GM19372 (cell line): Measurements from ENCODE around the gene TMEM98.
"Not testable (repeated sequence)": the region's sequence is repeated elsewhere in the genome, so short reads cannot be mapped to it uniquely, and the experiment has no call there.

Experiments used
- ATAC-seq: cut with Tn5 transposase; IDR thresholded peaks from one replicate; pipeline ENCODE4 v1.9.1; 2021; ENCODE audit warnings: mild to moderate bottlenecking, low read depth, moderate library complexity; ENCODE audit not compliant: unreplicated experiment

The TMEM98 gene, protein sequence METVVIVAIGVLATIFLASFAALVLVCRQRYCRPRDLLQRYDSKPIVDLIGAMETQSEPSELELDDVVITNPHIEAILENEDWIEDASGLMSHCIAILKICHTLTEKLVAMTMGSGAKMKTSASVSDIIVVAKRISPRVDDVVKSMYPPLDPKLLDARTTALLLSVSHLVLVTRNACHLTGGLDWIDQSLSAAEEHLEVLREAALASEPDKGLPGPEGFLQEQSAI

DNA sequence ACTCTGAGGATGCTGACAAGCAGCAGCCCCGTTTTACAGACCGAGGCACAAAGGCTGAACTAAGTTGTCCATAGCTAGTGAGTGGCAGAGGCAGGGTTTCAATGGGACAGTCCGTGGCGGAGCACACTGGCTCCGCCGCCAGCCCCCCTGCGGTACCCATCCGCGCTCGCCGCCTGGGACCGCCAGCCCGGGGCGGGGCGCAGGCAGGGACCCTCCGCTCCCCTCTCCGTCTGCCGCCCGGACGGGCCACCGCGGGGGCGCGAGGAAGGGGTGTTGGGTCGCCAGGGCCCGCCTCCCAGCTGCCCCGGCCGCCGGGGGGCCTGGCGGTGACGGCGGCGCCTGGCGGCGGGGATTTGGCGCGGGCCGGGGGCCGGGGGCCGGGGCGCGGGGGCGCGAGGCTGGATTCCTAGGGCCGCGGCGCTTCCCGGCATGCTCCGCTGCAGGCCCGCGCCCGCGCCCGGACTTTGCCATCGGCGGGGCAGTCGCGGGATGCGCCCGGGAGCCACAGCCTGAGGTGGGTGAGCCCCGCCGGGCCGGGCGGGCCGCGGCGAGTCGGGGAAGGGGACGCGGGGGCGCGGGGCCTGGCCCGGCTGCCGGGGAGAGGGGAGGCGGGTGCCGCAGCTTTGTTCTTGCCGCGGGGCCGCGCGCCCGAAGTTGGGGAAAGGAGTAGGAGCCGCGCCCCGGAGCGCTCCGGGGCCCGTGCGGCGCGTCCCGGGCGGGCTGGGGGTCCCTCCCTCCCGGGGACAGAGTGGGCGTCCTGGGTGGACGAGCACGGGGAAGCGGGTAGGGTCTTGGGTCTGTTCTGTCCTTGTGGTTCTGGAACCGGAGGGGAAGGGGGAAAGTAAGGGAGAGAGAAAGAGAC is at the start of gene TMEM98:
Gene TMEM98, plus strand, starts transcription at position 430 of the 862 bp plus-strand sequence. CDS start 3,376 bp downstream, outside the sequence.
- ATAC-seq = no peak

DNA sequence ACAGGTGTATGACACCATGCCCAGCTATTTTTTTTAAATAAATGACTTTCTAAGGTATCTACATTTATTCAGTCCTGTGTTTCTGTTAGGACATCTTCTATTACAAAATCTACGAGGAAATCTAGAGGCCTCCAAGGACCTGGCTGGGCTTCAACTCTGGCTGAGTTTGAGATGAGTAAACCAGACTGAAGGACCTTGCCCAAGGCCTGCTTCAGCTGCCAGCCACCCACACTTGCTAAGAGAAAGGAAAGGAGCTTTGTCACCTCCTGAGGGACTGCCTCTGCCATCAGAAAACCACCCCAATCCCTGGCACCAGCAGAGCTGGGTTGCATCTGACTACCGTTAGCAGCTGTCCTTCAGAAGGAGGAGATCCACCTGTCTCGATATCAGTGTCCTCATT is 49.7 kb upstream of the TMEM98 start:
- ATAC-seq = no peak

DNA sequence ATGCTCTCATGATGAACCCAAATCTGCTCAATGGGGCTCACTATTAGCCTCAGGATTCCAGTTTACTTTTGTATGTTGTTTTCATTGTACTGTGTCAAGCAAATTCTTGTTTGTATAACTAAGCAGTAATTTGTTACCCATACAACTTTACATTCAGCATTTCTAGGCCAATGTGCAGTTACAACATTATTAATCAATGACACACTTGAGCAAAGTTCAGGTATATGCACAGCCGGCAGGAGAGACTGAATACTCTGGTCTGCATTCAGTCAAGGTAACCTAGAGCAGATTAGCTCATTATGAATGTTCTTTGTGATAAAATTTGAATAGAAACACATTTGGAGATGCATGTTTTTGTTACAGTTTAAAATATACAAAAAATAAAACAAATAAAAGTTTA is 48.8 kb upstream of the TMEM98 start:
- no peak for ATAC-seq

DNA sequence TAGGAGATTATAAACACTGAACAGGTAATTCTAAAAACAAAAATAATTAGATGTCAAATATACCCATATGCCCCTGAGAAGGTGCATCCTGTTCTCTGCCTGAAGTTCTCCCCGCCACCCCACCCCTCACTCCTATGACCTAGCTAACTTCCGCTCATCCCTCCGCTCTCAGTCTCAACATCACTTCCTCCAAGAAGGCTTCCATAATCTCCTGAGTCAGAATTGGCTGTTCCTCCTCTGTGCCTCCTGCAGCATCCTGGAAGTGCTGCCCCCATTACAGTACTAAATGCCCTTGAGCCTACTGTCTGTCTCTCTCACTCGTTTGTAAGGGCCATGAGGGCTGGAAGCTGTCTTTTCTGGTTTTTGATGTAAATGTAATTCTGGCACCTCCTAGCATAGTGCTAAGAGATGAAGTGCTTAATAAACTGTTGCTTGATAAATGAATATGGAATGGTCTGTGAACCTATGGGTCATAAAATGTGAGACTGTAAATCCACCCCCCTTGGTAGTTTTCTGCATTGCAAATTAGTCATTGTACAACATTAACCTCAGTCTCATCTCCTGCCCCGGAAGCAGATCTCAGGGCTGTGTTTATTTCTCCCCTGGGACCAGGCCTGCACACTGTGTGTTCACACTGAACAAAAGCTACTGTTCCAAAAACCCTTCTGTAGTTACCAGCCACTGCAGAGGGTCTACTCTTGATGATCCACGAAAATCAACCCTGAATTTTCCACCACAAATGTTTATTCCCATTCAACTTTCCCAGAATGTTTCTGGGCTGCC is 47.1 kb upstream of the TMEM98 start:
- ATAC-seq = no peak

DNA sequence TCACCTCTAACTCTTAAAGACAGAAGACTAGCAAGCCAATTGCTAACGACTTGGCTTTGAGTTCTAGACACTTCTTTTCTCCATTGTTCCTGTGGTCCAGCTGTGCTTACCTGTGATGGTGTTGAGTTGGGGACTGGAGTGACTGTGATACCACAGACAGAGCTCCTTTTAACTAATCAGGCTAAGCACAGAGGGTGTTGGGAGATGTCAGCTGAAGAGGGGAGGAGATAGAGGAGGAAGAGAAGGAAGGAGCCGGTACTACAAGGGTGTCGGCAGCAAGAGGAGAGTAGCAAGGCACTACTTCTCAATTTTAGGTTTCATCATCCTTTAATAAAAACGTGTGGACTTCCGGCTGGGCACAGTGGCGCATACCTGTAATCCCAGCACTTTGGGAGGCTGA is 45.9 kb upstream of the TMEM98 start:
- ATAC-seq = no peak

DNA sequence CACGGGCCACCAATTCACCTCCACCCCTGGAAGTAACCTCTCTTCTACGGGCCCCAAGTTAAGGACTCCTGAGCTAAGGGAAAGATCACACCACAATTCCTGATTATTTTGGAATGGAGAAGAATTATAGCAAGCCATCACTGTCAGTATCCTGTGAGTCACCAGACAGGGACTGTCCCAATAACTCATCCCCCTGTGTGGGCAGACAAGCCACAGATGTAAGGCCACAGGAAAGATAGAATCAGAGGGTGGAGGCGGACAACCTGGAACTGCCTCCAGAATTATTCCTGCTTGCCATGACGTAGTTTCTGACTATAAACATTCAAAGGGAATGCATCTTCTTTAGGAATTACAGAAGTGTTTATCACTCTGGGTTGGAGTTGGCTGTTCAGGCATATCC is 45.2 kb upstream of the TMEM98 start:
- ATAC-seq = no peak

DNA sequence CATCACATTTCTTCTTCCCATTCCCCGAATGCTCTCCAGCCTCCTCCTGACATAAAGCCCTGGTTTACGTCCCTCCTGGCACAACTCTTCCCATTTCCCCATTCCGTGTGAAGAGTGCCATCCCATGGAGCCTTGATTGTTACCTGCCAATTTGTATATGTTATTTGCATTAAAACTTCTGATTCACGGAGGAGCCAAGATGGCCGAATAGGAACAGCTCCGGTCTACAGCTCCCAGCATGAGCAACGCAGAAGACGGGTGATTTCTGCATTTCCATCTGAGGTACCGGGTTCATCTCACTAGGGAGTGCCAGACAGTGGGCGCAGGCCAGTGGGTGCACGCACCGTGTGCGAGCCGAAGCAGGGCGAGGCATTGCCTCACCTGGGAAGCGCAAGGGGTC is 41.0 kb upstream of the TMEM98 start:
- ATAC-seq = not testable (repeated sequence)

DNA sequence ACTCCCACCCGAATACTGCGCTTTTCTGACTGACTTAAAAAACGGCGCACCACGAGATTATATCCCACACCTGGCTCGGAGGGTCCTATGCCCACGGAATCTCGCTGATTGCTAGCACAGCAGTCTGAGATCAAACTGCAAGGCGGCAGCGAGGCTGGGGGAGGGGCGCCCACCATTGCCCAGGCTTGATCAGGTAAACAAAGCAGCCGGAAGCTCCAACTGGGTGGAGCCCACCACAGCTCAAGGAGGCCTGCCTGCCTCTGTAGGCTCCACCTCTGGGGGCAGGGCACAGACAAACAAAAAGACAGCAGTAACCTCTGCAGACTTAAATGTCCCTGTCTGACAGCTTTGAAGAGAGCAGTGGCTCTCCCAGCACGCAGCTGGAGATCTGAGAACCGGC is 40.5 kb upstream of the TMEM98 start:
- not testable (repeated sequence) for ATAC-seq

DNA sequence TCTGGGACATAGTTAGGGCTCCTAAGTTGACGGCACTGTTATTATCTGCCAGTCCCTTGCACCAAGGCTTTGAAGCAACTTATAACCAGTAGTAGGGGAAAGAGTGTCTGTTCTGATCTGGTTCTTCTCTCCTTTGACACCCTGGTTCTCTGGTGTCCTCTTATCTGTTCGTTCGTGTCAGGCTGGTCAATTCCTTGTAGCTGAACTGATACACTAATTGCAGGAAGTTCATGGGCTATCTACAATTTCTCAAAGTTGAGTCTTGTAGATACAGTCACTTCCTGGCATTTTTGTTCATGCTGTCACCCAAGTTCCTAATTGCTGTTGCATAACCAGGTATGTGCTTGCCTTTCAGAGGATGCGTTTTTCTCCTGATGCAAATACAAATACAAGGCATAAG is 33.7 kb upstream of the TMEM98 start:
- no peak for ATAC-seq

DNA sequence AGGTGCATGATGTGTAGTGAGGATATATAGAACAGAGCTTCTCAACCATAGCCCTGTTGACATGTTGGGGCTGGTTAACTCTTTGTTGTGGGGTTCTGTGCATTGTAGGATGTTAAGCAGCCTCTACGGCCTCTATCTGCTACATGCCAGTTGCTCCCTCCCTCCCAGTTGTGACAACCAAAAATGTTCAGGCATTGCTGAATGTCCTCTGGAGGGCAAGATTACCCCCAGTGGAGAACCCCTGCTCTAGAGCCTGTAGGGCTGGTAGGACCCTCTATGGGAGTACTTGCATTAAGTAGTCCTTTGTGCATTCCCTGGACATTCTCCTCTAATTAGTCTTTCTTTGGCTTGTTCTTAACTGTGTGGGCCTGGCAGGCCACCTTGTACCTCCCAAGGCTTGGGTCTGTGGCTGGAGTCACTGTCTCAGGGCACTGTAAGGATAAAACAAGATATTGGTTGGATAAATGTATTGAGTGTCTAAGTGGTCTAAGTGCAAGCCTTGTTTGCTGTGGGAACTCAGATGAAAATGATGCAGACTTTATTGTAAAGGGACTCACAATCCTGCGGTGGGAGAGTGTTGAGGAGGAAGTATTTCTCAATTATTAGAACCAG is 31.2 kb upstream of the TMEM98 start:
- ATAC-seq = no peak

DNA sequence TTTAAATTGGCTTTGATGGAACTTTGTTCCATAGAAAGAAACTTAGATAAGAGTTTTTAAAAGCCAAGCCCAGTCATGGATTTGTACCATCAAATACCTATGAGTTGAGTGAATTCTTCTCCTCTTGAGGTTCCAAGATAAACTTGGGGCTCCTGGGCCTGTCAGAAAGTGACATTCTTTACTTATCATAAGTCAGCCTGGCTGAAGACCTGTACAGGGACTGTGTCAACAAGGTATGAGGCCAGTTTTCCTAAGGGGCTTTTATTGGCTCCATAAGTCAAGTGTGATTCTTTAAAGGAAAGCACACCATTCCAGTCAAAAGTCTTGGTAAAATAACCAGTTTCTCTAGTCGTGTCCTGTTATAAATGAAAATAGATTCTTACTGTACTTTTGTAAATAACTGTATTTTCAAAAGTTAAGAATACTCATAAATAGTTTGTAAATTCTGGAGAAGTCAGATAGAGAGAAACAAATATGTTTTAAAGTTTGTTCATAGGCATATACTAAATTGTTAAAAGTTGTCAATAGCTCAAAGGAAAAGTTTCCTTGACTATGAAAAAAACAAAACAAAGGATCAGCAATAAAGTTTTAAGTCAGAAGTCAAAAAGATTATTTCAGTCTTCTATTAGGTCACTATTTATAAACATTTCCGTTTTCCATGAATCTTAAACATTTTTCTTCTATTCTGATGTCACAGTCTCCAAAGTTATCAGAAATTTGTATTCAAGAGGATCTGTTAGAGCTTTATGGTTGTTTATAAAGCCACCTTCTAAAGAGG is 28.5 kb upstream of the TMEM98 start:
- no peak for ATAC-seq

DNA sequence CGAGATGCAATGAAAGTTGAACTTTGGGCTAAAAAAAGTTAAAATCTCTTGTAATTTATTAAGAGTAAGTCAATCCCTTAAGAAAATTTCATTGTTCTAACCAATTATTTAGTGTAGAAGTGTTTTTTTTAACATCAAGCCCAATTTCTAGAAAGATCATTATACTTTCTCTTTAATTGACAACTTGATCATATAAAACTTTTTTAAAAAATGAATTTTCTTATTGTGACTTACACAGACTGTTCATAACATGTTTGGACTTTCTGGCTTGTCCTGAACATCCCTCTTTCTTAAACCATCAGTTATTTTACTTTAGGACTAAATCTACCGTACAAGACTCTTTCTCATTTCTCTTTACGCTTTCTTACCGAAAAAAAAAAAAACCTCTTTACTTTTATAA is 26.2 kb upstream of the TMEM98 start:
- ATAC-seq = no peak

DNA sequence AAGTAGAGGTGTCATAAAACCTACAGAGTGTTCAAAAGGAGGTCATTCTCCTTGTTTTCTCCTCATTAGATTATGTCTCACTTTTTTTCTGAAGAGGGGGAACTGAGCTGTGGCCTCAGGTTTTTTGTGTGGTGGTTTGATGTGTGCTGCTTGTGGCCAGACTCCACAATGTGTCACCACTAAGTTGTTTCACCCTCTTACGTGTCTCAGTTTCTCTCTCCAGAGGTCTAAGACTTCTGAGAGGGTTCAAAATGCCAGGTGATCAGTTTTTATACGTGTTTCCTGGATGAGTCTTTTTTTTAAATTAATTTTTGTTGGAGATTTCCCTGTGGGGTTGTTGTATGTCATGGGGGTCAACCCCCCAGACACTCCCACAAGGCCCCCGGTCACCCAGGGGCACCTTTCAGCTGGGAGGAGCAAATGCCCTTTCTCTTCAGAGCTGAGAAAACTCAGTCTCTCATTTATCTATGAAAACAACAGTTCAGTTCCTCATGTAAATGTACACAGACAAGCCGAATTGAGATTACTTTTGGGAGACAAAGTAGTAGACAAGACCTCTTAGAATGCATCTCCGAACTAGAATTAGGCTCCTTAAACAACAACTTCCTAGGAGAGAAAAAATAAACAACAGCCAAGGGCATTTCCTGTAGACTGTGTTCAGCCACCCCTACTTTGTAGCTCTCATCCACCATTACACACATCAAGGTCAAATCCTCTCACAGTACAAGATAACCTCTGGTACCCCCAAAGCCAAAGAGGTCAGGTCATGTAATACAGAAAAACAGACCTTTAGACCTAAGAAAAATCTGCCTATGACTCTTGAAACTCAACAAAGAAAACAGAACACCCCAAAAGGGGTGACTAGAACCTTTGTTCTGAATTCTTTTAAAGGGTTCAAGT is 23.9 kb upstream of the TMEM98 start:
- no peak for ATAC-seq

DNA sequence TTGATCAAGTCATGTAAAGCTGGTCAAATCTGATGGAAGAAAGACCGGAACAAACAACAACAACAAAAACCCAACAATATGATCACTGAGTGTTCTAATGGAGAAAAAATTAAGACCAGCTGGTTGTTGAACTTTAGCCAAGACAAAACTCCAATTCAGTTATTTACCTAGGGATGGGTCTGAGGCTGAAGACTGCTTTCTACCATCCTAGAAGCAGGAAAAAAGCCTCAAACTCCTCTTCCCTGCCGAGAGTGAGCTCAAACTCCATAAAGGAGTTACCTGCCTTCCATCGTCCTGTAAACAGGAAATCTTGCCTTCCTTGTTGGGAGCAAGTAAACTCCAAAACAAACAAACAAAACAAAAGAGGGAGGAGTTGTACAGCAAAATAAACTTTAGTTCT is 23.1 kb upstream of the TMEM98 start:
- no peak for ATAC-seq

DNA sequence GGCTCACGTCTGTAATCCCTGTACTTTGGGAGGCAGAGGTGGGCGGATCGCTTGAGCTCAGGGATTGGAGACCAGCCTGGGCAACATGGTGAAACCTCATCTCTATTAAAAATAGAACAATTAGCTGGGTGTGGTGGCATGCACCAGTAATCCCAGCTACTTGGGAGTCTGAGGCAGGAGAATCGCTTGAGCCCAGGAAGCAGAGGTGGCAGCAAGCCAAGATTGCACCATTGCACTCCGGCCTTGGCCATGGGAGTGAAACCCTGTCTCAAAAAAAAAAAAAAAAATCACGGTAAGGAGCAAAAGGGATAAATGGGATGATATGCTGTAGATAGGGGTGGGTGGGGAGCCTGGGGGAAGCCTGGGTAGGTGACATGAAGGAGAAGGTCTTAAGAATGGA is 20.4 kb upstream of the TMEM98 start:
- ATAC-seq = no peak

DNA sequence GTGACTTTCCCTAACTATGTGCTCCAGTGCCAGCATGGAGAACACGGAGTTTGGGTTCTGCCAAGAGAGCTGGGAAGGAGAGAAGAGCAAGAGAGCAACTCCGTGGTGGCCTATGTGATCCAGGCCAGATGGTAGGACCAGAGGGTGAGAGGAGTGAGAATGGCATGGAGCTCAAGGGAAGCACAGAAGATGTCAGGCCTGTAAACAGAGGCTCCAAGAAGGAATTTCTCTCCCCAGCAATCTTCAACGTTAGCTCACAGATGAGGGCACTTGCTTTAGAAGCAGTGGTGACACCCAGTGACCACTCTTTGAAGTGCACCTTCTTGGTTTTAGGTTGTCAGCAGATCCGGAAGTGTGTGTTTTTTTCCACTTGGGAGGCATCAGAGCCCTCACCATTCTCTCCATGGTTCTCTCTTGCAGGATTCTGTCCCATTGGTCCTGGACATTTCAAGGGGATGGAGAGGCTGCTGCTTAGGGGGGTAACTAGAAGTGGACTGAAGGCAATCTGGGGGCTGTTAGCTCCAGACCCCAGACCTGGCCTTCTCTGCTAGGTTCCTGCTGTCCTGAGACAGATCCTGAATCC is 18.1 kb upstream of the TMEM98 start:
- no peak for ATAC-seq

DNA sequence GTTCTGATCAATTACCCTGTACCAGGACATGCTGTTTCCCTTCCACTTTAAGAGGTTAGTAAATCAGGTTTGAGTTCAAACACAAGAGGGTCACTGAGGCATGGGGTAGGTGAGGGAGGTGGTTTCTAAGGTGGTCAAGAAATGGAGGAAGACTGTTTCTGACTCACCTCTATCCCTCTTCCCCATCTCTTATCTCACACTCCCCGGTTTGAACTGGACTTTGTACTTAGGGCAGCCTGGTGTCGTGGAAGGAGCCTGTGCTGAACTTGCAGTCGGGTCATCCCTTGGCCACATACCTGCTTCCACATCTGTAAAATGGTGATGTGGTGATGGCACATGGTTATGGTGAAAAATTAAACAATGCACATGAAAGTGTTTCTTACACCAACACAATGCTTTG is 17.2 kb upstream of the TMEM98 start:
- no peak for ATAC-seq

DNA sequence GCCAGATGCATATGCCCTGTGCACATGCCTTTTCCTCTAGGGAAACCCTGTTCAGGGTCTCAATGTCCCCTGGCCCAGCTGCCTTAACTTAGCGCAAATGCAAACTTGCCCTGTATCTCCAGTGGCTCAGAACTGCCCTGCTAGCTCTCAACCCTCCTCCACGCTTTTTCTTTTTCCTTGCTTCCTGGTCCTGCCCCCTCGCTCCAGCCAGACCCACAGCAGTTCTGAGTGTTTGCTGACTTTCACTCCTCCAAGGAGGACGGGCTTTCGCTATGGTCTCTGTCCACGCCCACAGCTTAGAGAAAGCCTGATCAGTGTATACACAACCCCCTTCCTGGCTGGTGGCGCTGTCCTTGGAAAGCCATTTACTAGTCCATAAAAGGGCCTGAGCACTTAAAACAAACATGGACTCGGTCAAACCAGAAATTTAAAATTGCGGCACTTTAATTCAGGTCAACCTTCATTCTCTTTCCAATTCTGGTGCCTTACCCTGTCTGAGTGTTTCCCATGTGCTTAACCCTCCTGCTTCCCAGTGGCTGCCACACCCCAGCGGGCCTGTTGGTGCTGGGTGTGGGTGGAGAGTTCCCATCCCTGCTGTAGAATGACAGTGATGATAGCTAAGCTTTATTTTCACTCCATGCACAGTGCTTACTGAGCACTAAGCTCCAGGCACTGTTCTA is 15.6 kb upstream of the TMEM98 start:
- ATAC-seq = no peak
